SH-SY5Y (cell line): ENCODE data around the gene EPM2A.

Experiments
- GATA2 ChIP-seq: IDR thresholded peaks from 2 replicates; pipeline ENCODE4 v1.6.1; 2011; ENCODE audit warnings: mild to moderate bottlenecking, low read depth, low read length
- GATA3 ChIP-seq: IDR thresholded peaks from 2 replicates; pipeline ENCODE4 v1.6.1; 2011; ENCODE audit warnings: low read depth, mild to moderate bottlenecking, low read length, moderate library complexity

- TF ChIP-seq GATA2 (no peak), GATA3 (no peak)
Observed at GRCh38 chr6:145633981-145634627, 101.2 kb downstream of the EPM2A start.
